Measurements from ENCODE around the gene E2F1. TPM values are rescaled to one million over a fixed set of nuclear protein-coding genes. Genes with fewer than 3 reads are reported as not detected.
"Not testable (repeated sequence)": the region's sequence is repeated elsewhere in the genome, so short reads cannot be mapped to it uniquely, and the experiment has no call there.

E2F1 gene
- total RNA-seq, 4 donors from 2014 or later = 2.1 to 4.8 (median 3.1) TPM

- intact Hi-C loops (cut with DNase I) = no loop called here
- H3K4me1 ChIP-seq = peaks cover 20 to 69% (median 47%) of the 10 kb centered on the region in 3 donors
- no peak for DNase-seq
- peaks cover 0 to 37% (median 16%) of the 10 kb centered on the region in 3 donors for H3K36me3 ChIP-seq
- TF ChIP-seq POLR2A (IDR thresholded peaks at IDR 0.05) = no peak
- TF ChIP-seq CTCF (IDR thresholded peaks at IDR 0.05) = no peak
- peak overlapping the region in 2 of 4 donors; percentile 19 to 40 for H3K4me3 ChIP-seq
- no peaks in the 10 kb centered on the region for H3K27me3 ChIP-seq
- no peaks in the 10 kb centered on the region for H3K9me3 ChIP-seq
- H3K27ac ChIP-seq = peak overlapping the region; percentile 70 to 89 (median 80)
- WGBS, 2 donors = 38 to 42% methylated on average over 7 to 10 of the region's 11 CpGs
These were observed 38.4 kb downstream of the E2F1 start for GRCh38 chr20:33647603-33648395.

DNA sequence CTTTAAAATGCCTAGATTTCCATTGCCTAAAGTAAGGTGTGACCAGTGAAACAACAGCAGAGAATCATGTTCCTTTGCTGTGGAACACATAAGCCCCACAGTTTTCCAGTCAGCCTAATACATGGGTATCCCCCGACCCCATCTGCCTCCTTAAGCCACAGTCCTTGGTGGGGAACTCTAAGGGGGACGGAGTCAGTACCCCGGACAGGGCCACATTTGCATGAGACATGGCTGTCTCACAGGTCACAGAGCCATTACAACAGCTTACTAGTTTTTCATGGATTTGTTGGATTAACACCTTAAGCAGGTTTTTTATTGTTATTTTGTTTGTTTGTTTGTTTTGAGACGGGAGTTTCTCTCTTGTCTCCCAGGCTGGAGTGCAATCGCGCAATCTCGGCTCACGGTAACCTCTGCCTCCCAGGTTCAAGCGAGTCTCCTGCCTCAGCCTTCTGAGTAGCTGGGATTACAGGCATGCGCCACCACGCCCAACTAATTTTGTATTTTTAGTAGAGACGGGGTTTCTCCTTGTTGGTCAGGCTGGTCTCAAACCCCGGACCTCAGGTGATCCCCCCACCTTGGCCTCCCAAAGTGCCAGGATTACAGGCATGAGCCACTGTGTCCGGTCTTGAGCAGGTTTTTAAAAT is 39.1 kb downstream of the E2F1 start:
- 52% methylated on average over 11 to 13 of the region's 14 CpGs for WGBS, 2 donors
- Histone ChIP-seq H3K27ac (peak overlapping the region; percentile 70 to 89 (median 80)), H3K4me3 (peak overlapping the region in 2 of 4 donors; percentile 19 to 40), H3K36me3 (peaks cover 0 to 44% (median 16%) of the 10 kb centered on the region in 3 donors), H3K4me1 (peaks cover 20 to 61% (median 47%) of the 10 kb centered on the region in 3 donors)
- DNase-seq; H3K27me3 ChIP-seq; intact Hi-C loops (cut with DNase I); H3K9me3 ChIP-seq: not testable (repeated sequence)

- no peak for DNase-seq
- H3K4me1 ChIP-seq = peaks cover 20 to 53% (median 40%) of the 10 kb centered on the region in 3 donors
These were observed 40.0 kb downstream of the E2F1 start for GRCh38 chr20:33646191-33646590.

GRCh38 chr20:33645396-33645795 is 40.8 kb downstream of the E2F1 start:
- peaks cover 4 to 61% (median 22%) of the 10 kb centered on the region in 3 donors for H3K36me3 ChIP-seq
- 81 to 88% methylated on average over 2 of the region's 2 CpGs for WGBS, 2 donors
- no peaks in the 10 kb centered on the region for H3K27me3 ChIP-seq
- no peak for TF ChIP-seq POLR2A (IDR thresholded peaks at IDR 0.05)
- no peak for TF ChIP-seq CTCF (IDR thresholded peaks at IDR 0.05)
- H3K27ac ChIP-seq = no peak overlapping the region
- H3K9me3 ChIP-seq = no peaks in the 10 kb centered on the region
- no peak overlapping the region for H3K4me3 ChIP-seq
- peaks cover 20 to 45% (median 36%) of the 10 kb centered on the region in 3 donors for H3K4me1 ChIP-seq
- no peak for DNase-seq
- intact Hi-C loops (cut with DNase I) = no loop called here

More at GRCh38 chr20:33646191-33646590, 40.0 kb downstream of the E2F1 start:
- TF ChIP-seq POLR2A (IDR thresholded peaks at IDR 0.05) (no peak), CTCF (IDR thresholded peaks at IDR 0.05) (no peak)
- Histone ChIP-seq H3K36me3 (peaks cover 0 to 53% (median 16%) of the 10 kb centered on the region in 3 donors), H3K27me3 (no peaks in the 10 kb centered on the region), H3K9me3 (no peaks in the 10 kb centered on the region), H3K27ac (no peak overlapping the region), H3K4me3 (no peak overlapping the region)
- intact Hi-C loops (cut with DNase I) = no loop called here
- WGBS, 2 donors = 87 to 94% methylated on average over 4 to 5 of the region's 5 CpGs

- 33 to 82% methylated on average over 1 to 2 of the region's 4 CpGs for WGBS, 2 donors
- DNase-seq = no peak
- TF ChIP-seq POLR2A (IDR thresholded peaks at IDR 0.05) (no peak), CTCF (IDR thresholded peaks at IDR 0.05) (no peak)
- peaks cover 20 to 41% (median 32%) of the 10 kb centered on the region in 3 donors for H3K4me1 ChIP-seq
- no peaks in the 10 kb centered on the region for H3K9me3 ChIP-seq
- no peak overlapping the region for H3K4me3 ChIP-seq
- peaks cover 7 to 64% (median 26%) of the 10 kb centered on the region in 3 donors for H3K36me3 ChIP-seq
- intact Hi-C loops (cut with DNase I) = no loop called here
- H3K27me3 ChIP-seq = no peaks in the 10 kb centered on the region
- no peak overlapping the region for H3K27ac ChIP-seq
These were observed 41.2 kb downstream of the E2F1 start for GRCh38 chr20:33645072-33645358.

All from esophagus squamous epithelium (tissue), 5 donors.